ENCODE results near the gene PARVB. TPM values are rescaled to one million over a fixed set of nuclear protein-coding genes. Genes with fewer than 3 reads are reported as not detected.

The PARVB gene
- total RNA-seq, 1 donor from 2014 or later: 102 TPM

GRCh38 chr22:44057401-44057987, 33.4 kb downstream of the PARVB start:
- DNase-seq: no peak

GRCh38 chr22:44063462-44064371, 39.6 kb downstream of the PARVB start:
- DNase-seq: peak; percentile 23

- DNase-seq: peak; percentile 47
These were observed 42.9 kb downstream of the PARVB start for GRCh38 chr22:44067033-44067432.

- DNase-seq: peak; percentile 59
These were observed 43.8 kb downstream of the PARVB start for GRCh38 chr22:44067901-44068300.

GRCh38 chr22:44068422-44069191, 44.5 kb downstream of the PARVB start:
- DNase-seq: peak; percentile 33

GRCh38 chr22:44070029-44070428, 45.9 kb downstream of the PARVB start:
- no peak for DNase-seq

GRCh38 chr22:44071781-44072326, 47.8 kb downstream of the PARVB start:
- no peak for DNase-seq

GRCh38 chr22:44074337-44074984, 50.4 kb downstream of the PARVB start:
- no peak for DNase-seq

GRCh38 chr22:44075022-44075421, 50.9 kb downstream of the PARVB start:
- DNase-seq: no peak

GRCh38 chr22:44075670-44076069, 51.6 kb downstream of the PARVB start:
- no peak for DNase-seq

- no peak for DNase-seq
These were observed 52.7 kb downstream of the PARVB start for GRCh38 chr22:44076825-44077224.

GRCh38 chr22:44080936-44081861, 57.1 kb downstream of the PARVB start:
- peak; percentile 84 for DNase-seq

GRCh38 chr22:44082801-44083200, 58.7 kb downstream of the PARVB start:
- no peak for DNase-seq

GRCh38 chr22:44084044-44084772, 60.1 kb downstream of the PARVB start:
- DNase-seq: no peak

GRCh38 chr22:44085743-44086270, 61.7 kb downstream of the PARVB start:
- DNase-seq: peak; percentile 89

- no peak for DNase-seq
These were observed 62.4 kb downstream of the PARVB start for GRCh38 chr22:44086271-44087088.

- no peak for DNase-seq
These were observed 63.0 kb downstream of the PARVB start for GRCh38 chr22:44087089-44087430.

- DNase-seq: no peak
These were observed 65.0 kb downstream of the PARVB start for GRCh38 chr22:44088976-44089570.
